Transverse colon (tissue), 4 donors: ENCODE data around the gene BET1.

Experiments used
- CTCF ChIP-seq, 5 experiments: fragments of 200-600 bp in 3 of 5; fragments of 450-650 bp in 2 of 5; sonication (generic) in 3 of 5; IDR thresholded peaks; 1 replicate in 2 of 5; 2 replicates in 3 of 5; pipeline ENCODE4 v1.5.1; 2016 to 2017; ENCODE audit warnings: antibody characterized with exemption in 5 of 5, inconsistent platforms in 3 of 5, mild to moderate bottlenecking in 2 of 5, moderate library complexity in 1 of 5
- POLR2A ChIP-seq: fragments of 450-650 bp; IDR thresholded peaks from one replicate; pipeline ENCODE4 v1.6.1; 2016; ENCODE audit warnings: antibody characterized with exemption, mild to moderate bottlenecking, moderate library complexity
- POLR2AphosphoS5 ChIP-seq, 3 donors: sonication (generic); formaldehyde crosslinking; IDR thresholded peaks; one replicate each; pipeline ENCODE4 v1.6.1; 2016; ENCODE audit warnings: antibody characterized with exemption in 3 of 3

- TF ChIP-seq POLR2AphosphoS5 (IDR thresholded peaks at IDR 0.05) (no peak), CTCF (IDR thresholded peaks at IDR 0.05) (no peak), POLR2A (no peak)
Observed at GRCh38 chr7:94039368-94040035, 35.3 kb upstream of the BET1 start.
